IPS-18a (cell line): ENCODE data around the gene VWA8.
"Not testable (repeated sequence)": the region's sequence is repeated elsewhere in the genome, so short reads cannot be mapped to it uniquely, and the experiment has no call there.

ENCODE experiments used
- H3K27ac ChIP-seq: one replicate; pipeline ENCODE4 v1.5.1; 2013; ENCODE audit warnings: low read length
- H3K27me3 ChIP-seq: one replicate; pipeline ENCODE4 v1.6.1; 2013; ENCODE audit warnings: mild to moderate bottlenecking, low read length; ENCODE audit not compliant: control insufficient read depth, insufficient read depth
- H3K36me3 ChIP-seq: one replicate; pipeline ENCODE4 v1.6.1; 2013; ENCODE audit warnings: low read depth, low read length; ENCODE audit not compliant: control insufficient read depth
- H3K4me1 ChIP-seq: one replicate; pipeline ENCODE4 v1.6.1; 2013; ENCODE audit warnings: low read depth, low read length; ENCODE audit not compliant: control insufficient read depth
- H3K4me3 ChIP-seq: one replicate; pipeline ENCODE4 v1.5.1; 2013; ENCODE audit warnings: low read length
- H3K9ac ChIP-seq: one replicate; pipeline ENCODE4 v1.6.1; 2013; ENCODE audit warnings: mild to moderate bottlenecking, low read length, moderate library complexity
- H3K9me3 ChIP-seq: one replicate; pipeline ENCODE4 v1.6.1; 2013; ENCODE audit warnings: low read depth, low read length; ENCODE audit not compliant: control insufficient read depth

VWA8 gene

DNA sequence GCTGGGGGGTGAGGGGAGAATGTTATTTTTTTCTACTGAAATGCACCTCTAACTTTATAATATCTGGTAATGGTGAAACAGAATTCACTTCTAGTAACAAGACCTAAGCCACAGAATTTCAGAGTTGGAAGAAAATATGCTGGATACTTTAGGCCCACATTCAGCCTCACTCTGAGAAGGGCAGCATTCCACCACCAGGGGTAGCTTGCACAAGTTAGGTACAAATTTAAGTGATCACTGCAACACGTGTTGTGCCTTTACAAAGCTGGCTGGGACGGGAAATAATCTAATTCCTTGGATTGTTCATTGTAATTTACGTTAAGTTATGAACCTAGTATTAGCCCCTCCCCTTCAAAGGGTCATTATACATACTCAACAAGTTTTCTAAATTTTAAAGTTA, 311.2 kb downstream of the VWA8 start:
- Histone ChIP-seq H3K36me3 (no peaks in the 10 kb centered on the region), H3K9me3 (no peaks in the 10 kb centered on the region), H3K9ac (no peak overlapping the region), H3K4me3 (no peak overlapping the region), H3K27ac (no peak overlapping the region), H3K27me3 (no peaks in the 10 kb centered on the region), H3K4me1 (peaks cover 6% of the 10 kb centered on the region)

DNA sequence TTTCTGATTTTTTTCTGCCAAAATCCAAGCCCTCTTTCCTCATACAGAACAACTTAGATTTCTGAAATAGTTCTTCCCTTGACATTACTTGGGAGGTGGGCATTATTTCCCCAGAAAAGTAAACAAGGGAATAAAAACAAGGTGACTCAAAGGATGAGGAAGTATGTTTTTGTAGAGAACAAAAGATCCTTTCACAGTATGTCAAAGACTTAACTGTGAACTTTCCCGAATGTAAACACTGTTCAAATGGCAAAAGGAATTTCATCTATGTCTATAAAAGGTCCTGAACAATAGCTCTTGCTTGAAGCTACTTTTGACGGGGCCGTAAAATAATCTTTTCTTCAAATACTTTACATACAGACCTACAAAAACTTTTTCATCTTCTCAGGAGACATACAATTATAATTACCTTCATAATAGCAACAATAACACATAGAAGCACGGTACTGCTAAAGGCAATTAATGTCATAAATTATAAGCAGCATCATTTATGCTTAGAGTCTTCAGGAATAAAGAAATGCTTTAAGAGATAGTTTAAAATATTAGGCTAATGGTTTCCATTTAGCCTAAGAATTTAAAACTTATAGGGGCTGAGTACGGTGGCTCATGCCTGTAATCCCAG, 312.5 kb downstream of the VWA8 start:
- Histone ChIP-seq H3K27me3 (no peaks in the 10 kb centered on the region), H3K4me1 (peaks cover 6% of the 10 kb centered on the region), H3K36me3 (no peaks in the 10 kb centered on the region), H3K9me3 (no peaks in the 10 kb centered on the region), H3K4me3 (no peak overlapping the region), H3K9ac (no peak overlapping the region), H3K27ac (no peak overlapping the region)

DNA sequence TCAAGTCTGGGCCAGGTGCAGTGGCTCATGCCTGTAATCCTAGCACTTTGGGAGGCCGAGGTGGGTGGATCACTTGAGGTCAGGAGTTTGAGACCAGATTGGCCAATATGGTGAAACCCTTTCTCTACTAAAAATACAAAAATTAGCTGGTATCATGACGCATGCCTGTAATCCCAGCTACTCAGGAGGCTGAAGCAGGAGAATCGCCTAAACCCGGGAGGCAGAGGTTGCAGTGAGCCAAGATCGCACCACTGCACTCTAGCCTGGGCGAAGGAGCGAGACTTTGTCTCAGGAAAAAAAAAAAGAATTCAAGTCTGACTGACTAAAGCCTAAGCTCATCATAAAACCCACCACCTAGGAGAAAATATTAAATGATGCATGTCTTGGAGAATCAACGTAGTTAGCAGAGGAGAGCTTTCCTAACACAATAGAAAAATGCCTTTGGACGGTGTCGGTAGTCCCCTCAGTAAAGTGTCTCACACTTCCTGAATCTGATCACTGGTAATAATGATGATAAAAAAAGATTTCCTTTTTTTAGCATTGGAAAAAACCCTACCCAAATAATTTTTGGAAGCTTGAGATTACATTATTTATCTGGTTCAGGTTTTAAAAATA, 313.1 kb downstream of the VWA8 start:
- H3K27me3 ChIP-seq, H3K9me3 ChIP-seq, H3K4me1 ChIP-seq, H3K4me3 ChIP-seq, H3K27ac ChIP-seq, H3K9ac ChIP-seq, H3K36me3 ChIP-seq: not testable (repeated sequence)

DNA sequence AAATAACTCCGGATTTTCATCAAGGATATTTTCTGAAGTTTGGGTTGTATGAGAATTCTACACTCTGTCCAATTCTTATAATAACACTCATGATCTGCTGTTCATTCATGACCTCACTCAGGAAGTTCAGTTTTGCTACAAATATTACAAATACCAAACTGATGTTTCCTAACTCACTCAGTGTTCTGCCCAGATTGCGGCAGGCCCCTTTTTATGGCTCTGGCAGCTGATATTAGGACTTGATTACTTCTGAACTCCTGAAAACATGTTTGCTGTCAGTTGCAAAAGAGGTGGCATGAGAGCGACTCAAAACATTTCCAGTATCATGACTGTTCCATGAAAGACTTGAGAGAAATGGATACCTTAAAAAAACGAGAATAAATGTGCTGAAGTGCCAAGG, 315.6 kb downstream of the VWA8 start:
- Histone ChIP-seq H3K36me3 (no peaks in the 10 kb centered on the region), H3K4me3 (no peak overlapping the region), H3K27me3 (no peaks in the 10 kb centered on the region), H3K4me1 (peaks cover 6% of the 10 kb centered on the region), H3K9ac (no peak overlapping the region), H3K9me3 (no peaks in the 10 kb centered on the region), H3K27ac (no peak overlapping the region)

DNA sequence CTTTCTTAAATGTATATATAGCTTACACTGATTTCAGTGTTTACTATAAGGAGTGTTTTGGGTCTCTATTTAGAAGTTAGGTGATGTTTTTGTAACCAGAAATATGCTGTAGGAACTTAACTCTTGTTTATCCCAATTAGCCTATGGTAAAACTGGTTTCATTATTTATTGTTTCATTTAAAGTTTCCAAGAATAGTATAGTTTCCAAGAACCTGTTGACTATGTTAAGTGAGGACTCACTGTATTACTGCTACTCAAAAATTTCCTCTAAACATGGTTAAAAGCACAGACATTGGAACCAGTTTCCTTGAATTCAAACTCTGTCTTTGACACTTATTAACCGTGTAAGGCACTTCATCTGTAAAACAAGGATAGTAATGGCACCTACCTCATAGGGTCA, 316.2 kb downstream of the VWA8 start:
- H3K27ac ChIP-seq, result no peak overlapping the region
- peaks cover 6% of the 10 kb centered on the region for H3K4me1 ChIP-seq
- no peak overlapping the region for H3K9ac ChIP-seq
- no peaks in the 10 kb centered on the region for H3K9me3 ChIP-seq
- H3K4me3 ChIP-seq, result no peak overlapping the region
- H3K27me3 ChIP-seq, result no peaks in the 10 kb centered on the region
- no peaks in the 10 kb centered on the region for H3K36me3 ChIP-seq

DNA sequence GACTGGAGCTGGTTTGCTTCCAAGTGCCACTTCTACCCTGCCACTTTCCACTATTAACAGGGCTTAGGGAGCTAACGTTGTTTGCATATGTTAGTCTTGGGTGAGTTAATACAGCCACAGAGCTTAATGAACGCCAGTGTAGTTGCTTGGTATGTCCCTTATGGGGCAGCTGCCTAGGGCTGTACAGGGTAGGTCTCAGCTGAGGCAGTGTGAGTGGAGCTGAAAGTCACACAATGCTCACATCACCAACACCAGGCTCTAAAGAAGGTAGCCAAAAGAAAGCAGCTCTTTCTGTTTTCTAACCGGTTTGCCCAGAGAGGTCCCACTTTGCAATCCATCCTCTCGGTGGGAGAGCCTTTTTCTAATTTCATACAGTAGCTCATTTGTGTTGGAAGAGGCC, 317.4 kb downstream of the VWA8 start:
- Histone ChIP-seq H3K27ac (no peak overlapping the region), H3K27me3 (no peaks in the 10 kb centered on the region), H3K36me3 (no peaks in the 10 kb centered on the region), H3K9ac (no peak overlapping the region), H3K9me3 (no peaks in the 10 kb centered on the region), H3K4me3 (no peak overlapping the region), H3K4me1 (peaks cover 6% of the 10 kb centered on the region)

DNA sequence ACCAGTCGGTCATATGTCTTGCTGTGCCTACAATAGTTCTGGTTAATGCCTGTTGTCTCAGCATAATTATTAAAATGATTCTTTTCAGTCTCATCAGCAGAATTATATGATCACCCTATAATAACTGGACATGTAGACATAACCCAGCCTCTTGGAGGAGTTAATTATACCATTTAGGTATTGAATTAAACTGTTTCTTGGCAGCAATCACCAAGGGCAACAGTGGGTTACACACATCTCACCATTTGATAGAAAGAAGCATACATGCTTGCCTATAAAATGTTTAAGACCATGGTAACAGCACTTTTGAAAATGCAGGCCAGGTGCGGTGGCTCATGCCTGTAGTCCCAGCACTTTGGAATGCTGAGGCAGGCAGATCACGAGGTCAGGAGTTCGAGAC, 318.9 kb downstream of the VWA8 start:
- Histone ChIP-seq H3K27me3 (no peaks in the 10 kb centered on the region), H3K9ac (no peak overlapping the region), H3K36me3 (no peaks in the 10 kb centered on the region), H3K4me3 (no peak overlapping the region), H3K4me1 (no peaks in the 10 kb centered on the region), H3K9me3 (no peaks in the 10 kb centered on the region), H3K27ac (no peak overlapping the region)

DNA sequence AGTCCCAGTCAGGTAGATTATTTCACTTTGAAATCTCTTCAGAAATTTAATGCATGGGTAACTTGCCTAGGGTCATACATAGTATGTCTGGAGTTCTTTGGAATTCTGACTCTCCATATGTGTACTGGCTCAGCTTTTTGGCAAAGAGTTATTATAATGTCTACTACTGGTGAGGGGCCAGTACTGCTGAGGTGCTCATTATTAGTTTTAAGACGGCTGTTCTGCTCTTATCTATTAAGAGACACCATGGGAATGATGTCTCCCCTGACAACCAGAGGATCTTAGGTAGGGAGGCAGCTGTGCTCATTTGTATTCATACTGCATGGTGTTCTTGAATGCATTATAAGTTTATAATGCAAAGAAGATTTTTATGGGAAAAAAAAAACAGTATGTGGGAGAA, 319.5 kb downstream of the VWA8 start:
- Histone ChIP-seq H3K4me3 (no peak overlapping the region), H3K4me1 (no peaks in the 10 kb centered on the region), H3K9ac (no peak overlapping the region), H3K27ac (no peak overlapping the region), H3K36me3 (no peaks in the 10 kb centered on the region), H3K9me3 (no peaks in the 10 kb centered on the region), H3K27me3 (no peaks in the 10 kb centered on the region)

DNA sequence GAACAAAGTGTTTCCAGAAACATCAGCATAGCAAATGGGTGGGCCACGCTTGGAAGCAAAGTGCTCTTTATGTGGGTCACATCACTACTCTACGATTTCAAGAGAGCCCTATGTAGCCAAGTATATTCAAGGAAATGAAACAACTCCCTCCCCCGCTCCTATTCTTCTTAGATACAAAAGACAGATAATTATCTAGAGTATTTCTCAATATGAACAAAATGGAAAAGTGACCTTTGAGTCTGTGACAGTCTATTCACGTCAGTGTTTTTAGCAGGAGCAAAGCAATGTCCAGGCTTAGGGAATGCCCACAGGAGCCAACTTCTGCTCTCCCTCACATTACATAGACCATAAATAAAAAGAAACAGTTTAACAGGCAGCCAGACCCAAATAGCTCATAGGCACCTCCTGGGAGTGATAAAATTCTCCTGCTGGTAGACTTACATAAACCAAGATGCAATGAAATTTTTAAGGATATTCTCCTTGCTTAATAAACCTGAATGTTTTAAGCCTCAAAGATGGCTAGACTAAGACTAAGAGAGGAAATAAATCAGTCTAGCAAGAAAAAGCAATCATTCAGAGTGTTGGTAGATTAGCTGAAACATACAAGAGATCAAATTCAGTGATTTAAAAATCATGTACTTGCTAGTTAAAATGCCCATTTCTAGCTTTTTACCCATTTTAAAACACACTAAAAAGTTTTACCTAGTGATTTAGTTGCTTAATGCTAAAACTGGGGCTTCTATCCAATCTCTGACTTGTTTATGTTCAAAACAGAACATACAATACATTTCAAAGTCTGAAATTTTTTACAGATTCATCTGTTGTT, 320.7 kb downstream of the VWA8 start:
- no peaks in the 10 kb centered on the region for H3K9me3 ChIP-seq
- H3K4me1 ChIP-seq, result no peaks in the 10 kb centered on the region
- no peak overlapping the region for H3K9ac ChIP-seq
- H3K27ac ChIP-seq, result no peak overlapping the region
- no peaks in the 10 kb centered on the region for H3K36me3 ChIP-seq
- H3K27me3 ChIP-seq, result no peaks in the 10 kb centered on the region
- no peak overlapping the region for H3K4me3 ChIP-seq

DNA sequence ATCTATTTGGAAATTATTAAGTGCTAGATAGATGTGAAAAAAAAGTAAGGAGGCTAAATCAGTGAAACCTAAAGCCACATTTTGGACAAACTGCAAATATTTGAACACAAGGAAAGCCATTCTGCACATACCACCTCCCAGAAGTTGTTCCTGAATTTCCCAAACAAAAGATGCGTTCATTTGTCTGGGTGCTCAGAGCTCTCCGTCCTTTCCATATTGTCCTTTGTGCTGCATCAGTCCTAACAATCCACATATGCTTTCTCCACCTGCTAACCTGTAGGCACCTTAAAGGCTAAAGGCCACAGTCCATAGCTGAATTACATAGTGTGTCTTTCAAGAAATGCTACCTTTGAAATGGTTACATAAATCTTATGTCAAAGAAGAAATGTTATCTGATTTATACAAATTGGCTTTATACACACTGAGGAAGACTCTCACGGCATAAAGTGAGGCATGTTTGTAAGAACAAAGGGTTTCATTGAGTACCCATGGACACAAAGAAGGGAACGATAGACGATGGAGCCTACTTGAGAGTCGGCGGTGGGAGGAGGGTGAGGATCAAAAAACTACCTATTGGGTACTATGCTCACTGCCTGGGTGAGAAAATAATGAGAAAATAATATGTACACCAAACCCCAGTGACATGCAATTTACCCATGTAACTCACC, 321.5 kb downstream of the VWA8 start:
- no peaks in the 10 kb centered on the region for H3K9me3 ChIP-seq
- H3K4me1 ChIP-seq, result no peaks in the 10 kb centered on the region
- no peak overlapping the region for H3K4me3 ChIP-seq
- no peaks in the 10 kb centered on the region for H3K27me3 ChIP-seq
- H3K36me3 ChIP-seq, result no peaks in the 10 kb centered on the region
- H3K27ac ChIP-seq, result no peak overlapping the region
- no peak overlapping the region for H3K9ac ChIP-seq

DNA sequence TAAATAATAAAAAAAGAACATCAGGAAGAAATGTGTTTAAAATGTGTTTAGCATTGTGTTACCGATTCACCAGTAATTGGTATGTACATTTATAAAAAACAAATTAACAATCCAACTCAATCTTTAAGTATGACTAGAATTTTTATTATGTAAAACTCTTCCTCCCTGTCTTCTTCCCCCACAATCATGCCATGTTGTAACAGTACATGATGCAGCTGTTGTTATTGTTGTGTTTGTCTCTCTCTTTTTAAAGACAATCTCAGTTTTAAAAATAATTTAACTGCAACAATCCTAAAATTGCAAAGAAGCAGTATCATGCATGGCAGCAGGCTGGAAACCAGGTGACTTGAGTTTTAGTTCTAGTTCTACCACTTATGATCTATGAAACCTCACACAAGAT, 323.3 kb downstream of the VWA8 start:
- H3K4me1 ChIP-seq, result no peaks in the 10 kb centered on the region
- H3K36me3 ChIP-seq, result no peaks in the 10 kb centered on the region
- no peak overlapping the region for H3K4me3 ChIP-seq
- no peak overlapping the region for H3K9ac ChIP-seq
- no peaks in the 10 kb centered on the region for H3K9me3 ChIP-seq
- no peak overlapping the region for H3K27ac ChIP-seq
- H3K27me3 ChIP-seq, result no peaks in the 10 kb centered on the region
